ENCODE results near the gene EBF4.

The EBF4 gene

GRCh38 chr20:2748551-2749342, 56.2 kb downstream of the EBF4 start:
- no peak for DNase-seq (ENCODE audit: extremely low spot score)
- ChIA-PET POLR2A (no interaction called here), CTCF (no interaction called here)
- TF ChIP-seq SUZ12 (IDR thresholded peaks at IDR 0.05) (no peak), TARDBP (IDR thresholded peaks at IDR 0.05) (no peak), SP1 (IDR thresholded peaks at IDR 0.05) (no peak), PKNOX1 (IDR thresholded peaks at IDR 0.05) (no peak), L3MBTL2 (conservative IDR thresholded peaks at IDR 0.05) (no peak)

GRCh38 chr20:2749343-2749950, 56.9 kb downstream of the EBF4 start:
- POLR2A ChIA-PET, result no interaction called here
- no peak for DNase-seq (ENCODE audit: extremely low spot score)
- TF ChIP-seq ARNT (IDR thresholded peaks at IDR 0.05), result no peak
- TF ChIP-seq CTBP1 (IDR thresholded peaks at IDR 0.05; ENCODE audit: borderline replicate concordance), result no peak
- TF ChIP-seq TARDBP (IDR thresholded peaks at IDR 0.05), result no peak
- TF ChIP-seq PKNOX1 (IDR thresholded peaks at IDR 0.05), result no peak
- CTCF ChIA-PET, result no interaction called here

- DNase-seq (ENCODE audit: extremely low spot score), result no peak
- ChIA-PET POLR2A (no interaction called here), CTCF (no interaction called here)
- TF ChIP-seq CTBP1 (IDR thresholded peaks at IDR 0.05; ENCODE audit: borderline replicate concordance) (no peak), FOXK2 (IDR thresholded peaks at IDR 0.05) (no peak), BHLHE40 (IDR thresholded peaks at IDR 0.05; ENCODE audit: borderline replicate concordance) (no peak), FOXA1 (IDR thresholded peaks at IDR 0.05) (no peak), NFRKB (IDR thresholded peaks at IDR 0.05) (no peak), HDGF (IDR thresholded peaks at IDR 0.05; ENCODE audit: borderline replicate concordance) (no peak), TARDBP (IDR thresholded peaks at IDR 0.05) (no peak), PKNOX1 (IDR thresholded peaks at IDR 0.05) (no peak), LEF1 (IDR thresholded peaks at IDR 0.05; ENCODE audit: borderline replicate concordance) (no peak), FOXM1 (IDR thresholded peaks at IDR 0.05; ENCODE audit: borderline replicate concordance) (no peak), ARNT (IDR thresholded peaks at IDR 0.05) (no peak), SP1 (IDR thresholded peaks at IDR 0.05) (no peak), ELF4 (IDR thresholded peaks at IDR 0.05) (no peak), L3MBTL2 (conservative IDR thresholded peaks at IDR 0.05) (no peak), SUZ12 (IDR thresholded peaks at IDR 0.05) (no peak), ZNF384 (IDR thresholded peaks at IDR 0.05) (no peak)
These were observed 57.4 kb downstream of the EBF4 start for GRCh38 chr20:2749951-2750490.

- no peak for TF ChIP-seq FOXA1 (IDR thresholded peaks at IDR 0.05)
- CTCF ChIA-PET, result interaction anchor here (0.6 kb wide), 1 partner anchor 175 kb away, joined by 3 read pairs; no protein-coding TSS in a partner anchor
- DNase-seq (ENCODE audit: extremely low spot score), result no peak
- POLR2A ChIA-PET, result no interaction called here
These were observed 58.1 kb downstream of the EBF4 start for GRCh38 chr20:2750491-2751251.

GRCh38 chr20:2751347-2751877, 58.8 kb downstream of the EBF4 start:
- no peak for TF ChIP-seq FOXK2 (IDR thresholded peaks at IDR 0.05)
- no peak for TF ChIP-seq BHLHE40 (IDR thresholded peaks at IDR 0.05; ENCODE audit: borderline replicate concordance)
- TF ChIP-seq NFRKB (IDR thresholded peaks at IDR 0.05), result no peak
- no peak for TF ChIP-seq HDGF (IDR thresholded peaks at IDR 0.05; ENCODE audit: borderline replicate concordance)
- no peak for TF ChIP-seq LEF1 (IDR thresholded peaks at IDR 0.05; ENCODE audit: borderline replicate concordance)
- no peak for TF ChIP-seq SP1 (IDR thresholded peaks at IDR 0.05)
- TF ChIP-seq ZNF384 (IDR thresholded peaks at IDR 0.05), result no peak
- no peak for TF ChIP-seq FOXM1 (IDR thresholded peaks at IDR 0.05; ENCODE audit: borderline replicate concordance)
- TF ChIP-seq ELF4 (IDR thresholded peaks at IDR 0.05), result no peak
- no peak for TF ChIP-seq PKNOX1 (IDR thresholded peaks at IDR 0.05)
- no peak for TF ChIP-seq TARDBP (IDR thresholded peaks at IDR 0.05)
- no peak for TF ChIP-seq FOXA1 (IDR thresholded peaks at IDR 0.05)
- no peak for TF ChIP-seq L3MBTL2 (conservative IDR thresholded peaks at IDR 0.05)
- TF ChIP-seq ARNT (IDR thresholded peaks at IDR 0.05), result no peak
- no peak for TF ChIP-seq SUZ12 (IDR thresholded peaks at IDR 0.05)
- no peak for TF ChIP-seq CTBP1 (IDR thresholded peaks at IDR 0.05; ENCODE audit: borderline replicate concordance)
- CTCF ChIA-PET, result interaction anchor here (0.6 to 1.1 kb wide), 2 partner anchors 62 to 176 kb away, joined by 3 to 5 read pairs; no protein-coding TSS in a partner anchor
- DNase-seq (ENCODE audit: extremely low spot score), result no peak
- POLR2A ChIA-PET, result no interaction called here

All from HEK293T (cell line).